ENCODE measurements around the gene MARCHF2. TPM values are rescaled to one million over a fixed set of nuclear protein-coding genes. Genes with fewer than 3 reads are reported as not detected.
"Not testable (repeated sequence)": the region's sequence is repeated elsewhere in the genome, so short reads cannot be mapped to it uniquely, and the experiment has no call there.

Gene MARCHF2
- total RNA-seq, 6 donors from 2014 or later, result 72.2 to 266 (median 111) TPM

DNA sequence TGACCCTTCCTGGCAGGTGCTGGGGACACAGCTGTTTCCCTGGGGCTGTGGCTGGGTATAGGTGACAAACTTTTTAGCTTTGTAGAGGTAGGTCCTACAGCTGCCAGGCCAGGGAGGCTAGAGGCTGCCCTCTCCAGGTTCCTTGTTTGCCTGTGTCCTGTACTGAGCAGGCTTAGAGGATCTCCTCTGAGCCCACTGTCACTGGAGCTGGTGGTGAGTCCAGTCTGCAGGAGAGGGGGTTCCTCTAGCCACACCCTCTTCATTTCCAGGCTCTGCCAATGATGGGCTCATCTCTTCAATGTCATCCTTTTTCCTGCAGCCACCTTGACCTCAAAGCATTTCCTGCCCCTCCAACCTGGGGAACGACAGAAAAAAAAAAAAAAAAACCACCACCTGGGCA lies 35.5 kb upstream of the MARCHF2 start:
- Histone ChIP-seq H3K4me1 (no peaks in the 10 kb centered on the region), H3K27me3 (no peaks in the 10 kb centered on the region), H3K36me3 (peaks cover 0 to 17% (median 5%) of the 10 kb centered on the region in 4 donors), H3K27ac (no peak overlapping the region), H3K9me3 (no peaks in the 10 kb centered on the region), H3K4me3 (no peak overlapping the region)
- ATAC-seq (ENCODE audit: low FRiP score in 2 of 2) (no peak), DNase-seq (no peak)
- WGBS, 2 donors, result 57 to 64% methylated on average over 1 of the region's 1 CpG
- TF ChIP-seq POLR2AphosphoS5 (IDR thresholded peaks at IDR 0.05) (no peak), POLR2A (IDR thresholded peaks at IDR 0.05) (no peak), EP300 (IDR thresholded peaks at IDR 0.05) (no peak)
- TF ChIP-seq, protein P1, sequence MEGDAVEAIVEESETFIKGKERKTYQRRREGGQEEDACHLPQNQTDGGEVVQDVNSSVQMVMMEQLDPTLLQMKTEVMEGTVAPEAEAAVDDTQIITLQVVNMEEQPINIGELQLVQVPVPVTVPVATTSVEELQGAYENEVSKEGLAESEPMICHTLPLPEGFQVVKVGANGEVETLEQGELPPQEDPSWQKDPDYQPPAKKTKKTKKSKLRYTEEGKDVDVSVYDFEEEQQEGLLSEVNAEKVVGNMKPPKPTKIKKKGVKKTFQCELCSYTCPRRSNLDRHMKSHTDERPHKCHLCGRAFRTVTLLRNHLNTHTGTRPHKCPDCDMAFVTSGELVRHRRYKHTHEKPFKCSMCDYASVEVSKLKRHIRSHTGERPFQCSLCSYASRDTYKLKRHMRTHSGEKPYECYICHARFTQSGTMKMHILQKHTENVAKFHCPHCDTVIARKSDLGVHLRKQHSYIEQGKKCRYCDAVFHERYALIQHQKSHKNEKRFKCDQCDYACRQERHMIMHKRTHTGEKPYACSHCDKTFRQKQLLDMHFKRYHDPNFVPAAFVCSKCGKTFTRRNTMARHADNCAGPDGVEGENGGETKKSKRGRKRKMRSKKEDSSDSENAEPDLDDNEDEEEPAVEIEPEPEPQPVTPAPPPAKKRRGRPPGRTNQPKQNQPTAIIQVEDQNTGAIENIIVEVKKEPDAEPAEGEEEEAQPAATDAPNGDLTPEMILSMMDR (IDR thresholded peaks at IDR 0.05), result no peak

GRCh38 chr19:8379156-8379891 lies 33.8 kb upstream of the MARCHF2 start:
- not testable (repeated sequence) for ATAC-seq (ENCODE audit: low FRiP score in 2 of 2); H3K36me3 ChIP-seq; H3K27ac ChIP-seq; H3K27me3 ChIP-seq; H3K9me3 ChIP-seq; H3K4me3 ChIP-seq; H3K4me1 ChIP-seq; DNase-seq
- WGBS, 2 donors, result 94% methylated on average over 13 of the region's 13 CpGs

- H3K36me3 ChIP-seq; DNase-seq; H3K9me3 ChIP-seq; ATAC-seq (ENCODE audit: low FRiP score in 2 of 2); H3K27me3 ChIP-seq; H3K4me3 ChIP-seq: not testable (repeated sequence)
- H3K4me1 ChIP-seq, result peaks cover 19 to 32% (median 24%) of the 10 kb centered on the region in 4 donors
- 53 to 67% methylated on average over 4 of the region's 4 CpGs for WGBS, 2 donors
- H3K27ac ChIP-seq, result peak overlapping the region in 3 of 4 donors; percentile 40 to 72 (median 63)
Observed at GRCh38 chr19:8384569-8384968, 28.5 kb upstream of the MARCHF2 start.

GRCh38 chr19:8385103-8385502 lies 28.0 kb upstream of the MARCHF2 start:
- H3K27ac ChIP-seq, result peak overlapping the region; percentile 40 to 72 (median 57)
- not testable (repeated sequence) for H3K27me3 ChIP-seq; H3K9me3 ChIP-seq; H3K36me3 ChIP-seq; H3K4me3 ChIP-seq; ATAC-seq (ENCODE audit: low FRiP score in 2 of 2); DNase-seq
- H3K4me1 ChIP-seq, result peaks cover 19 to 34% (median 24%) of the 10 kb centered on the region in 4 donors
- 24 to 41% methylated on average over 2 of the region's 2 CpGs for WGBS, 2 donors

DNA sequence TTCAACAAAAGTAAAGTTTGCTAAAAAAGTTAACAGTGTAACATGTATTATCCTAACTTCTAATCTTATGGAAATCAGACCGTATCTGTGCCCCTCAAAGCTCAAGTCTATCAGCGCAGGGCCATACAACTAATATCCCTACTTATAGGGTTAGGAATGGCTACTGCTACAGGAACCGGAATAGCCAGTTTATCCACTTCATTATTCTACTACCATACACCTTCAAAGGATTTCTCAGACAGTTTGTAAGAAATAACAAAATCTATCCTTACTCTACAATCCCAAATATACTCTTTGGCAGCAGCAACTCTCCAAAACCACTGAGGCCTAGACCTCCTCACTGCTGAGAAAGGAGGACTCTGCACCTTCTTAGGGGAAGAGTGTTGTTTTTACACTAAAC lies 27.5 kb upstream of the MARCHF2 start:
- not testable (repeated sequence) for H3K9me3 ChIP-seq; H3K36me3 ChIP-seq; H3K4me3 ChIP-seq; DNase-seq; ATAC-seq (ENCODE audit: low FRiP score in 2 of 2); H3K27me3 ChIP-seq
- 68 to 74% methylated on average over 3 of the region's 3 CpGs for WGBS, 2 donors
- peak overlapping the region; percentile 51 to 72 (median 58) for H3K27ac ChIP-seq
- H3K4me1 ChIP-seq, result peaks cover 19 to 34% (median 24%) of the 10 kb centered on the region in 4 donors

- Histone ChIP-seq H3K27ac (peak overlapping the region; percentile 51 to 72 (median 58)), H3K4me1 (peaks cover 25 to 42% (median 31%) of the 10 kb centered on the region in 4 donors)
- 83 to 93% methylated on average over 9 of the region's 9 CpGs for whole genome bisulfite sequencing, 2 donors
- H3K36me3 ChIP-seq; H3K9me3 ChIP-seq; ATAC-seq (ENCODE audit: low FRiP score in 2 of 2); DNase-seq; H3K27me3 ChIP-seq; H3K4me3 ChIP-seq: not testable (repeated sequence)
Observed at GRCh38 chr19:8386419-8386818, 26.7 kb upstream of the MARCHF2 start.

- no peaks in the 10 kb centered on the region for H3K27me3 ChIP-seq
- 81 to 96% methylated on average over 4 of the region's 4 CpGs for WGBS, 2 donors
- DNase-seq, result no peak
- no peaks in the 10 kb centered on the region for H3K9me3 ChIP-seq
- no peaks in the 10 kb centered on the region for H3K36me3 ChIP-seq
- no peak overlapping the region for H3K4me3 ChIP-seq
- H3K4me1 ChIP-seq, result peaks cover 30 to 48% (median 37%) of the 10 kb centered on the region in 4 donors
- ATAC-seq (ENCODE audit: low FRiP score in 2 of 2), result no peak
- no peak overlapping the region for H3K27ac ChIP-seq
- TF ChIP-seq POLR2A (IDR thresholded peaks at IDR 0.05), result no peak
Observed at GRCh38 chr19:8386990-8387389, 26.1 kb upstream of the MARCHF2 start.
